SK-N-SH (cell line): ENCODE results near the gene PKP1. TPM values are rescaled to one million over a fixed set of nuclear protein-coding genes. Genes with fewer than 3 reads are reported as not detected.

Experiments used
- CTCF ChIA-PET: fragments of 300-600, 350-600 bp; formaldehyde crosslinking; extraction: SDS; loops from one replicate; lab custom pipeline; 2021; lab: Yijun Ruan, JAX
- POLR2A ChIA-PET: fragments of 350-600 bp; sonication (Branson Sonifier 250); formaldehyde crosslinking; extraction: SDS; loops from one replicate; lab custom pipeline; 2020; ENCODE audit warnings: antibody characterized with exemption, inconsistent platforms; lab: Yijun Ruan, JAX
- DNase-seq: peaks from one replicate; pipeline ENCODE4 v3.0.0; 2012
- H2AFZ ChIP-seq: fragments of 200-600 bp; sonication (generic); 2 replicates; pipeline ENCODE4 v1.8.1; 2016; ENCODE audit warnings: antibody characterized with exemption, mild to moderate bottlenecking, low read depth
- H3F3A ChIP-seq: fragments of 200-600 bp; sonication (generic); replicated peaks from 2 replicates; pipeline ENCODE3; 2016; ENCODE audit warnings: antibody characterized with exemption, mild to moderate bottlenecking; ENCODE audit not compliant: insufficient read depth
- H3K27ac ChIP-seq, 2 experiments: fragments of 200-500 bp in 1 of 2; fragments of 200-600 bp in 1 of 2; sonication (Bioruptor generic) in 1 of 2; sonication (generic), shearing (Covaris generic) in 1 of 2; 2 replicates each; pipeline versions ENCODE4 v1.5.1 to v1.6.1; 2014 to 2016; ENCODE audit warnings: low read depth in 2 of 2, inconsistent platforms in 1 of 2, low read length in 1 of 2, mild to moderate bottlenecking in 1 of 2, mixed read lengths in 1 of 2
- H3K27me3 ChIP-seq: fragments of 200-600 bp; sonication (generic), shearing (Covaris generic); 2 replicates; pipeline ENCODE4 v1.6.1; 2016; ENCODE audit warnings: mixed run types; ENCODE audit not compliant: insufficient read depth
- H3K36me3 ChIP-seq, 2 experiments: fragments of 200-500 bp in 1 of 2; fragments of 200-600 bp in 1 of 2; sonication (Bioruptor generic) in 1 of 2; sonication (generic) in 1 of 2; replicated peaks in 1 of 2; 2 replicates each; pipeline versions ENCODE3 to v1.5.1; 2014 to 2016; ENCODE audit warnings: low read length in 1 of 2, mild to moderate bottlenecking in 1 of 2; ENCODE audit not compliant: insufficient read depth in 2 of 2, control insufficient read depth in 1 of 2
- H3K4me1 ChIP-seq, 2 experiments: fragments of 200-500 bp in 1 of 2; fragments of 200-600 bp in 1 of 2; sonication (Bioruptor generic) in 1 of 2; sonication (generic), shearing (Covaris generic) in 1 of 2; 2 replicates each; pipeline versions ENCODE4 v1.5.1 to v1.6.1; 2014 to 2016; ENCODE audit warnings: low read depth in 1 of 2, low read length in 1 of 2, mixed run types in 1 of 2; ENCODE audit not compliant: insufficient read depth in 2 of 2, control insufficient read depth in 1 of 2
- H3K4me2 ChIP-seq: fragments of 200-600 bp; sonication (generic), shearing (Covaris generic); 2 replicates; pipeline ENCODE4 v1.6.1; 2017; ENCODE audit warnings: mixed run types
- H3K4me3 ChIP-seq, 2 experiments: fragments of 200-500 bp in 1 of 2; fragments of 200-600 bp in 1 of 2; sonication (Bioruptor generic) in 1 of 2; sonication (generic), shearing (Covaris generic) in 1 of 2; 2 replicates each; pipeline versions ENCODE4 v1.5.1 to v1.8.1; 2014 to 2016; ENCODE audit warnings: low read depth in 2 of 2, inconsistent platforms in 1 of 2, low read length in 1 of 2, mild to moderate bottlenecking in 1 of 2, mixed read lengths in 1 of 2, moderate library complexity in 1 of 2
- H3K79me2 ChIP-seq: fragments of 200-600 bp; sonication (generic); 2 replicates; pipeline ENCODE4 v1.8.1; 2017; ENCODE audit warnings: mild to moderate bottlenecking; ENCODE audit not compliant: insufficient read depth
- H3K9ac ChIP-seq: fragments of 200-600 bp; sonication (generic); 2 replicates; pipeline ENCODE4 v1.6.1; 2017; ENCODE audit warnings: mixed run types
- H3K9me2 ChIP-seq: fragments of 200-600 bp; sonication (generic); 2 replicates; pipeline ENCODE4 v1.6.1; 2017; ENCODE audit warnings: mixed run types
- H3K9me3 ChIP-seq: fragments of 200-600 bp; sonication (generic); 2 replicates; pipeline ENCODE4 v1.6.1; 2017; ENCODE audit warnings: mixed run types, mild to moderate bottlenecking, moderate library complexity
- H4K20me1 ChIP-seq: fragments of 200-600 bp; sonication (generic); 2 replicates; pipeline ENCODE4 v1.6.1; 2017; ENCODE audit warnings: mild to moderate bottlenecking, mixed run types; ENCODE audit not compliant: insufficient read depth
- EP300 ChIP-seq, 2 experiments: IDR thresholded peaks; 2 replicates each; pipeline versions ENCODE4 v1.4.0 to v1.6.1; 2012; ENCODE audit warnings: borderline replicate concordance in 1 of 2, low read depth in 1 of 2, low read length in 1 of 2
- FOSL2 ChIP-seq: IDR thresholded peaks from 2 replicates; pipeline ENCODE4 v1.4.0; 2012; ENCODE audit warnings: low read depth, mild to moderate bottlenecking, moderate library complexity, borderline replicate concordance
- FOXM1 ChIP-seq: IDR thresholded peaks from 2 replicates; pipeline ENCODE4 v1.4.0; 2012; ENCODE audit warnings: low read depth, mild to moderate bottlenecking
- GABPA ChIP-seq: IDR thresholded peaks from 2 replicates; pipeline ENCODE4 v1.4.0; 2012; ENCODE audit warnings: low read depth, mild to moderate bottlenecking
- GATA2 ChIP-seq: sonication (generic); formaldehyde crosslinking; IDR thresholded peaks from 2 replicates; pipeline ENCODE4 v1.5.0; 2020; ENCODE audit warnings: mild to moderate bottlenecking, missing genetic modification reagents
- JUND ChIP-seq: IDR thresholded peaks from 2 replicates; pipeline ENCODE4 v1.4.0; 2012
- MEF2A ChIP-seq: IDR thresholded peaks from 2 replicates; pipeline ENCODE4 v1.4.0; 2012; ENCODE audit warnings: low read depth, borderline replicate concordance
- RAD21 ChIP-seq: IDR thresholded peaks from 2 replicates; pipeline ENCODE4 v1.6.1; 2012; ENCODE audit warnings: mild to moderate bottlenecking, low read length
- RCOR1 ChIP-seq: fragments of 150-350 bp; IDR thresholded peaks from 2 replicates; pipeline ENCODE4 v1.6.1; 2017; ENCODE audit warnings: antibody characterized with exemption, low read length
- RXRA ChIP-seq: IDR thresholded peaks from 2 replicates; pipeline ENCODE4 v1.4.0; 2012; ENCODE audit warnings: low read depth, mild to moderate bottlenecking, borderline replicate concordance
- SIN3A ChIP-seq: IDR thresholded peaks from 2 replicates; pipeline ENCODE4 v1.6.1; 2012; ENCODE audit warnings: low read depth, mild to moderate bottlenecking, low read length, moderate library complexity, borderline replicate concordance
- SMC3 ChIP-seq: IDR thresholded peaks from 2 replicates; pipeline ENCODE4 v1.6.1; 2012; ENCODE audit warnings: low read depth, low read length, improper control_type of control experiment
- TAF1 ChIP-seq: IDR thresholded peaks from 2 replicates; pipeline ENCODE4 v1.6.1; 2012; ENCODE audit warnings: low read depth, mild to moderate bottlenecking, low read length, moderate library complexity, borderline replicate concordance
- TCF12 ChIP-seq: IDR thresholded peaks from 2 replicates; pipeline ENCODE4 v1.4.0; 2012
- YY1 ChIP-seq: IDR thresholded peaks from 2 replicates; pipeline ENCODE4 v1.4.0; 2012; ENCODE audit warnings: low read depth, mild to moderate bottlenecking
- WGBS: methylation state at CpG from one replicate; pipeline ENCODE4 v1.1.6; 2017; ENCODE audit warnings: low lambda C conversion rate; 5-methylcytosine and 5-hydroxymethylcytosine counted together
- polyA plus RNA-seq, 3 experiments: library from polyadenylated mRNA; depleted of rRNA; stranded (reverse); fragments of >200 nt; gene quantifications; 2 replicates each; pipeline ENCODE4 v1.2.3, GENCODE V29; 2012
- TF ChIP-seq, protein P1 (sequence below): fragments of 150-350 bp; IDR thresholded peaks from 2 replicates; pipeline ENCODE4 v1.6.1; 2016; ENCODE audit warnings: mild to moderate bottlenecking, low read depth, low read length
- TF ChIP-seq, protein P2 (sequence below): IDR thresholded peaks from 2 replicates; pipeline ENCODE4 v1.4.0; 2012; ENCODE audit warnings: low read depth, borderline replicate concordance
- TF ChIP-seq, protein P3 (sequence below): IDR thresholded peaks from 2 replicates; pipeline ENCODE4 v1.4.0; 2012; ENCODE audit warnings: low read depth

The PKP1 gene
- polyA plus RNA-seq, 1 of the 3 experiments (the other 2 are of a cell fraction), result not detected

DNA sequence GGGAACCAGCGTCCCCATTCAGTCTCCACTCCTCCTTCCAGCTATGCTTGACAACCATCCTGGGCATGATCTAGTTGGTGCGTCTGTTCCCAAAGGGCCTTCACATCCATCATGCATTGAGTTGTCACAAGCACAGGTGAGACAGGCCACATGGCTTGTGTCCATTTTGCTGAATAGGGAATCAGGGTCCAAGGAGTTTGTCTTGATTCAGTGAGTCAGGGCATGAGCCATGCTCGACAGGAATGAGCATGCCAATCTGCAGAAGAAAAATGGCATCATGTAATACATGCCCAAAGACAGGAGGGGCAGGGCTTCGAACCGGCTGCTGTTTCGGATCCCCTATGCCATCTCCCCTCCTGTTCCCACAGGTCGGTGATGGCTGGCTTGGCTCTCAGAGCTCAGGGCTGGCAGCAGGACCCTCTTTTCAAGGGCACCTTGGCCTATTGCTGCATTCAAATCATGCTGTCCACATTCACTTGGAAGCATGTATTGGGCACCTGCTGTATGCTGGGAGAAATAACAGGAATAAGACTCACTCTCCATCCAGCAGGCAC is 44.5 kb downstream of the PKP1 start:
- H3K4me1 ChIP-seq, result no peaks in the 10 kb centered on the region; a peak in 1 of 4 replicates
- POLR2A ChIA-PET, result no interaction called here
- H3K9me2 ChIP-seq, result no peaks in the 10 kb centered on the region
- H3K79me2 ChIP-seq, result no peaks in the 10 kb centered on the region
- no peak overlapping the region for H3K4me3 ChIP-seq
- no peaks in the 10 kb centered on the region for H4K20me1 ChIP-seq
- H3K4me2 ChIP-seq, result no peak overlapping the region
- CTCF ChIA-PET, result interaction anchor here (0.9 to 1.4 kb wide), 4 partner anchors 18 to 73 kb away, joined by 3 to 5 read pairs (median 4); no protein-coding TSS in a partner anchor
- no peaks in the 10 kb centered on the region; the same call in 1 of the 2 replicates for H3K27me3 ChIP-seq
- no peak for TF ChIP-seq MEF2A
- no peak for TF ChIP-seq TCF12
- no peak for TF ChIP-seq RCOR1
- TF ChIP-seq RXRA, result no peak
- TF ChIP-seq, protein P1, sequence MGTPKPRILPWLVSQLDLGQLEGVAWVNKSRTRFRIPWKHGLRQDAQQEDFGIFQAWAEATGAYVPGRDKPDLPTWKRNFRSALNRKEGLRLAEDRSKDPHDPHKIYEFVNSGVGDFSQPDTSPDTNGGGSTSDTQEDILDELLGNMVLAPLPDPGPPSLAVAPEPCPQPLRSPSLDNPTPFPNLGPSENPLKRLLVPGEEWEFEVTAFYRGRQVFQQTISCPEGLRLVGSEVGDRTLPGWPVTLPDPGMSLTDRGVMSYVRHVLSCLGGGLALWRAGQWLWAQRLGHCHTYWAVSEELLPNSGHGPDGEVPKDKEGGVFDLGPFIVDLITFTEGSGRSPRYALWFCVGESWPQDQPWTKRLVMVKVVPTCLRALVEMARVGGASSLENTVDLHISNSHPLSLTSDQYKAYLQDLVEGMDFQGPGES, result no peak
- no peak for TF ChIP-seq GABPA
- TF ChIP-seq GATA2, result no peak
- H3F3A ChIP-seq, result no peaks in the 10 kb centered on the region
- no peaks in the 10 kb centered on the region for H3K36me3 ChIP-seq
- 59% methylated on average over 7 of the region's 7 CpGs for WGBS
- H3K9ac ChIP-seq, result no peak overlapping the region
- no peak overlapping the region for H2AFZ ChIP-seq
- no peaks in the 10 kb centered on the region for H3K9me3 ChIP-seq
- H3K27ac ChIP-seq, result no peak overlapping the region
- no peak for DNase-seq

DNA sequence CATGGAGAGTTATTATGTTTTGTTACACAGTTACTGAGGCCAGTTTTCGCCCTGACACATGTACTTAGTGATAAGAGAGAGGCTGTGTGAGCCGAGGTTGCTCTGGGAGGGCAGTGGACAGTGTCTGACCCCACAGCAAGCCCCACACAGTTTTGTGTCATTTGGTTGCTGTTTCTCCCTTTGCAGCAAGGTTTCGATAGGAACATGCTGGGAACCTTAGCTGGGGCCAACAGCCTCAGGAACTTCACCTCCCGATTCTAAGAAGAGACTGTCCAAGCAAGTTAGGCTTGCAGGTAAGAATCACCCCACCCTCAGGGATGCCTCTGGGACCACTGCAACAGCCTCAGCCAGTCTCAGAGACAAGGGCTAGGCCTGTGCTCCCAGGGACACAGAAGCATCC is 45.3 kb downstream of the PKP1 start:
- no peaks in the 10 kb centered on the region for H3K79me2 ChIP-seq
- ChIA-PET POLR2A (no interaction called here), CTCF (interaction anchor here (1.0 kb wide), 1 partner anchor 18 kb away, joined by 3 read pairs; no protein-coding TSS in a partner anchor)
- H3K4me3 ChIP-seq, result no peak overlapping the region
- DNase-seq, result no peak
- no peak overlapping the region for H3K4me2 ChIP-seq
- no peaks in the 10 kb centered on the region; the same call in 1 of the 2 replicates for H3K27me3 ChIP-seq
- H3K4me1 ChIP-seq, result no peaks in the 10 kb centered on the region; a peak in 1 of 4 replicates
- TF ChIP-seq, protein P2, sequence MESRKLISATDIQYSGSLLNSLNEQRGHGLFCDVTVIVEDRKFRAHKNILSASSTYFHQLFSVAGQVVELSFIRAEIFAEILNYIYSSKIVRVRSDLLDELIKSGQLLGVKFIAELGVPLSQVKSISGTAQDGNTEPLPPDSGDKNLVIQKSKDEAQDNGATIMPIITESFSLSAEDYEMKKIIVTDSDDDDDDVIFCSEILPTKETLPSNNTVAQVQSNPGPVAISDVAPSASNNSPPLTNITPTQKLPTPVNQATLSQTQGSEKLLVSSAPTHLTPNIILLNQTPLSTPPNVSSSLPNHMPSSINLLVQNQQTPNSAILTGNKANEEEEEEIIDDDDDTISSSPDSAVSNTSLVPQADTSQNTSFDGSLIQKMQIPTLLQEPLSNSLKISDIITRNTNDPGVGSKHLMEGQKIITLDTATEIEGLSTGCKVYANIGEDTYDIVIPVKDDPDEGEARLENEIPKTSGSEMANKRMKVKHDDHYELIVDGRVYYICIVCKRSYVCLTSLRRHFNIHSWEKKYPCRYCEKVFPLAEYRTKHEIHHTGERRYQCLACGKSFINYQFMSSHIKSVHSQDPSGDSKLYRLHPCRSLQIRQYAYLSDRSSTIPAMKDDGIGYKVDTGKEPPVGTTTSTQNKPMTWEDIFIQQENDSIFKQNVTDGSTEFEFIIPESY, result no peak
- TF ChIP-seq, protein P3, sequence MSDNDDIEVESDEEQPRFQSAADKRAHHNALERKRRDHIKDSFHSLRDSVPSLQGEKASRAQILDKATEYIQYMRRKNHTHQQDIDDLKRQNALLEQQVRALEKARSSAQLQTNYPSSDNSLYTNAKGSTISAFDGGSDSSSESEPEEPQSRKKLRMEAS, result no peak
- TF ChIP-seq SIN3A (no peak), SMC3 (no peak), FOSL2 (no peak), FOXM1 (no peak), MEF2A (no peak), TAF1 (no peak), YY1 (no peak), JUND (no peak), EP300 (IDR thresholded peaks at IDR 0.05; ENCODE audit: borderline replicate concordance in 1 of 2, low read depth in 1 of 2, low read length in 1 of 2) (no peak), RAD21 (no peak)
- TF ChIP-seq, protein P1, result no peak
- no peak overlapping the region for H2AFZ ChIP-seq
- H3K9ac ChIP-seq, result no peak overlapping the region
- H3K27ac ChIP-seq, result no peak overlapping the region
- no peaks in the 10 kb centered on the region for H3F3A ChIP-seq
- no peaks in the 10 kb centered on the region for H3K9me2 ChIP-seq
- no peaks in the 10 kb centered on the region for H3K36me3 ChIP-seq
- WGBS, result 63% methylated on average over 4 of the region's 4 CpGs
- no peaks in the 10 kb centered on the region for H4K20me1 ChIP-seq
- H3K9me3 ChIP-seq, result no peaks in the 10 kb centered on the region
